NCI-H2171 treated with DMSO at 0.1 percent for 48 hours (cell line): ENCODE measurements around the gene DGKE.
A peak's percentile ranks its signal among the peaks of the same experiment; 100 is the strongest.

Experiments
- DNase-seq: peaks from one replicate; lab custom pipeline; 2025; lab: John Stamatoyannopoulos, UW

DGKE gene

DNA sequence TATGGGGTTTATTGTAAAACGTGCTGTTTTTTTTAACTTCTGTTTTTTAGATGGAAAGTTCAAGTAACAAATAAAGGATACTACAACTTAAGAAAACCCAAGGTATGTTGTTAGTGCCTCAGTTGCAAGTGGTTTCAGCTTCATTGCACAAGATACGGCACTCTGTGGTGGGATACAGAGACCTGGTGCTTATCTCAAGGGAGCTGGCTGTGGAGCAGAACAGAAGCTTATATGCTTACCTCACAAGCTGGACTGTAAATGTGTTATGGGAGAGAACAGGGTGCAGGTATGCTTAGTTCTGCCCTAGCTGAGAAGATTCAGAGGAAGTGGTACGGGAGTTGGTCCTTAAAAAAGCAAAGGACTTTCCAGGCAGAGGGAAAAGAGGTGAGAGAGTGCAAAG, 15.2 kb downstream of the DGKE start:
- DNase-seq = no peak

DNA sequence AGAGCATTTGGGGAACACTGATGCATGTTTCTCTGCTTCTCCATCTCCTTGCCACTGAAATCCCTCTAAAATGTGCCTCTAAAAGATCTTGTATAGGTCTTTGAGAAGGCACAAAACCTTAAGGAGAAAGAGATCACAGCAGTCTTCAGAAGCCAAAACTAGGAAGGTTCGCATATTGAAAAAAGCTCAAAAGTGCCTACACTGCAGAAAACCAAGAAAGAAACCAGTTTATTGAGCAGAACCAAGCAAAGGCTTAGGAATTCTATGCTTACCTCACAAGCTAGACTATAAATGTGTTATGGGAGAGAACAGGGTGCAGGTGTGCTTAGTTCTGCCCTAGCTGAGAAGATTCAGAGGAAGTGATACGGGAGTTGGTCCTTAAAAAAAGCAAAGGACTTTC, 16.6 kb downstream of the DGKE start:
- no peak for DNase-seq

DNA sequence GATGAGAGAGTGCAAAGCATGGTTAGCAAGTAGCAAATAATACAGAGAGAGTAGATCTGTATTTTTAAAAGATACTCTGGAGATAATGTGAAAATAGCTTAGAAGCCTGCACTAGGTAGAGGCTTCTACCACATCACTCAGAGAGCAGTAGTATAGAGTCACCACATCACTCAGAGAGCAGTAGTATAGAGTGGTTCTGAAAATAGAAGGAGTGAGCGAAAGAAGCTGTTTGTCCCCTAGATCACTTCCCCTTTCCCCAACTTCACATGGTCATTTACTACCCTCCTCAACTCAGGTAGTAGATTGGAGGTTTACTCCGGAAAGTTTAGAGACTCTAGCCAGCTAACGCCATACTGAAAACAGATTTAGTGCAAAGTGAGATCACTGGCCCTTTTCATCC, 17.1 kb downstream of the DGKE start:
- no peak for DNase-seq

DNA sequence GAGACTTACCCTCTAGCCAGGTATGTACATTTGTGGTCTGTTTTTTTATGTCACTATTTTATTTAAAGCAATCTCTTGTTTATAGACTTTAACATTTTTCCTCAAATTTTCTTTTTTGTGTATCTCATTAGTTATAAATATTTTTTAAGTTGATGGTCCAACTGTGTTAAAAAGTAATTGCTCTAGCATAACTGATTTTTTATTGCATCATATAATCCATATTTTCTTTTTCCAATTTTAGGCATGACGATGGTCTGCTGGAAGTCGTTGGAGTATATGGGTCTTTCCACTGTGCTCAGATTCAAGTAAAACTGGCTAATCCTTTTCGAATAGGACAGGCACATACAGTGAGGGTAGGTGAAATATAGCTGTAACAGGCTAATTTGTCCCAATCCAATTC, 27.9 kb downstream of the DGKE start:
- DNase-seq = no peak

DNA sequence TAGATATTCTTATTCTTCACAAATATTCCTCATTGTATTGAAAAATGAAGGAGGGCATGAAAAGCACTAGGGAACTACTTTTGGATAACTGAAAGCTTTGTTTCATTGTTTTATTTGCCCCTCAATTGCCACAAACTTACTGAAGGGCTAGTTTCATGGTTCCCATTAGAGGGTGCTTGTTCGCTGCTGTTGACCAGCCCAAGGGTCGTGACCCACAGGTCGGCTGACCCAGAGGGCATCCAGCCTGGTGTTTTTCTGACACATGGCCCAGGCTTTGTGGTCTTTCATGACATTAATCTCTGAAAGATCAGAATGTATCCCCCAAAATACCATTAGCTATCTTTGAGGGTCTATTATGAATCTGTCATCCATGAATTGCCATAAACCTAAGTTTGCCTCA, 30.0 kb downstream of the DGKE start:
- DNase-seq = no peak

DNA sequence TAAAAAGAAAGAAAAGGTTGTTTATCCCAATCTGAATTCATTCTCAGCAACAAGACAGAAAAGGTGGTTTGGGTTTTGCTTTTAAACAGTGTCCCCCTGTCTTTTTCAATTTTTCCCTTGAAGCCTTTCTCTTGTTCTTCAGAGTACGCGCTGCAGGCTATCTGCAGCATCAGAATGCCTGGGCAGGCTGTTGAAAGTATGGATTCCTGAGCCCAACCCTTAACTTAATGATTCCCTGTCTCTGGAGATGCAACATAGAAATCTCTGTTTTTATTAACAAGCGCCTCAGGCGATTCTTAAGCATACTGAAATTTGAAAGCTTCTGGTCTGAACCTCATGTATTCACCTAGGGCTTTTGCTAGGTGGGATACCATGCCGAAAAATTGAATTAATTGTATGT, 32.1 kb downstream of the DGKE start:
- DNase-seq = no peak

DNA sequence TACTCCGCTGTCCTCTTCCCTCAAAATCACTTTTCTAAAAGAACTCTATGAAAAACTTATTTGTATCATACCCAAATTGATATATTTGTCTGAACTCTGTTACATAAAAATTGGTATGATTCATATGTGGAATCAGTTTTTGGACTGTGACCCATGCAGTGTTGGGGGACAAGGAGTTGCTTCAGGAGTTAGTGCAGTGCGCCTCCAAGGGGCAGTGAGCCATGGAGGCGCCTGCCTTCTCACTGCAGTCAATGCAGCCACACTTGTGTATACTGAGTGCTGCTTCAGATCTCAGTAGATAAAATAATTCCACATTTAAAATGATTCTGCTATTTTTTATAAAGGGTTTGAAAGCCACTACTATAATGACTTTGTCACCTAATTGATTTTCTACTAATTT, 32.5 kb downstream of the DGKE start:
- no peak for DNase-seq

DNA sequence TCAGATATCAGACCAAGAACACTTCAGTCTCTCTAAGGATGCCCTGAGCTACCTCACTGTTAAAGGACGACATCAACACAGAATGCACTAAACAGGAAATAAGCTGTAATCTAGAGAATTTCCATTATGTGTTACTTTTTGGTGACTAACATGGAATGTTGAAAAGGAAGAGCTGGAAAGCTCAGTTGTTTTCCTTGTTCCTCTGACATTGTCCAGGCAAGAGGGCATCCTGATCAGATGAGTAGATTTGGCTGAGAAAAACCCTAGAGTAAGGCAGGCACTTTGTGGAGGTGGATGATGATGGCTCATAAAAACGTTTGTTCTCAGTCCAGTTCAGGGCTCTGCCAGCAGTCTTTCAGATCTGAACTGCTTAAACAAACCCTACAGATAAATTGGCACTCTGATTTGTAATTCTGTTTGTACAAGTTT, 34.0 kb downstream of the DGKE start:
- peak; percentile 2 for DNase-seq

DNA sequence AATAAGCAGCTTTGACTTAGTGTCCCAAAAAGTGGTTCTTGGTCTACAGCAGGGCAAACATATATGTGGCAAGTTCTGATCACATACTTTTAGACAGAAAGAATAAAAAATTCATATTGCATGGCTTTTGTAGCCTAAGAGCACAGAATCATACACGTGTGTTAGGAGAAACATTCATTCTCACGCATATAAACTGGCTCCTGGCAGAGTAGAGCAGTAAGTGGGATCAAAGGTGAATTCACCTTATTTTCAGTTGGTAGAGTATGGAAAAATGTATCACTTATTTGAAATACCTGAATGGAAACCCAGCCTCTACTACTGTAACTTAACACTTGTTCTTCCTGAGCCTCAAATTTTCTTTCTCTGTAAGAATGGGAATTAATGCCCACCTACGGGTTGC, 34.8 kb downstream of the DGKE start:
- no peak for DNase-seq

DNA sequence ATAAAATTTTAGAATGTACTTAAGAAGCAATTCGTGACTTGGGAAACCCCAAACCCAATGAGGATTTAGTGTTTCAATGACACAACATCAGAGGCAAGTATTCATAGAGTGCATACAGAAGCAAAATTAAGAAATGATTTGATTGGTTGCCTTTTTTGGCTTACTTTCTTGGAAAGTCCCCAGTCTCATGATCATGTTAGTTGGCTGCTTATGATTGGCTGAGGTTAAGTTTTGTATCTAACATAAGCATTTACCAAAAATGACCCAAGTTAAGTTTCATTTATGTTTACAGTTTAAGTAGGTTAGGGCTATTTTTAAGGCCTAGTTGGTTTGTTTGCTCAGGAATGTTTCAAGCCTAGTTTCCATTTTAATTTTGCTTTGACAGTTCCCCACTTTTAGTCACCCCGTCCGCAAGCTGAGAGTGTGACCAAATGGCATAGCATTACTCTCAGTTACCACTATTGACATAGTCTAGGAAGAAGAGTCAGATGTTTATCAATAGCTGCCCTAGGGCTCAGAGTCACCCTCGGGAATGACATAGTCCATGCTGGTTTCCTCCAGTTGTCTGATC, 36.2 kb downstream of the DGKE start:
- DNase-seq = no peak

DNA sequence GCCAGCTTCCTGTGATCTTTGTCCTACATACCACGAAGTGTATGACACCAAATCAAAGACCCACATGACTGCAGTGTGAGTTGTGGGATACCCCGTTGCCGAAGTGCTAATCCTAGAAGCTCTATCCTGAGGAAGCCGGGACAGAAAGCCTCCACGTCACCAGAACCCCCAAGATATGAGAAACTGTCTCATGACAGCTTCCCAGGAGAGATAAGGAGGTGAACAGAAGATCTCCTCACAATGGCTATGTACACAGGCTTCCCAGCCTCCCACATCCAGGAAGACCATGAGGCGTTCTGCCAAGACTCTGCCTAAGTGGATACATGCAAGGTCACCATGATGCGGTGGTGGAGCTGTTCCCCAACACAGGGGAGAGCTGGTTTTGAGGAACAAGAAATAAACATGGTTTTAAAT, 42.8 kb downstream of the DGKE start:
- DNase-seq = no peak

DNA sequence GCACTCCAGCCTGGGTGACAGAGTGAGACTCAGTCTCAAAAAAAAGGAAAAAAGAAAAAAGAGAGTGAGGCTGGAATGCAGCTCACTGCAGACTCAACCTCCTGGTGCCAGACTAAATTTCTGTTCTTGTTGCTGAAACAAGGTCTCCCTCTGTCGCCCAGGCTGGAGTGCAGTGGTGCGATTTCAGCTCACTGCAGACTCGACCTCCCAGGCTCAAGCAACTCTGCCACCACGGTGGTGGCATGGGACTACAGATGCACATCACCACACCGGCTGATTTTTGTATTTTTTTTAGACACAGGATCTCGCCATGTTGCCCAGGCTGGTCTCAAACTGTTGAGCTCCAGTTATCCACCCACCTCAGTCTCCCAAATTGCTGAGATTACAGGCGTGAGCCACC, 45.3 kb downstream of the DGKE start:
- DNase-seq = no peak

DNA sequence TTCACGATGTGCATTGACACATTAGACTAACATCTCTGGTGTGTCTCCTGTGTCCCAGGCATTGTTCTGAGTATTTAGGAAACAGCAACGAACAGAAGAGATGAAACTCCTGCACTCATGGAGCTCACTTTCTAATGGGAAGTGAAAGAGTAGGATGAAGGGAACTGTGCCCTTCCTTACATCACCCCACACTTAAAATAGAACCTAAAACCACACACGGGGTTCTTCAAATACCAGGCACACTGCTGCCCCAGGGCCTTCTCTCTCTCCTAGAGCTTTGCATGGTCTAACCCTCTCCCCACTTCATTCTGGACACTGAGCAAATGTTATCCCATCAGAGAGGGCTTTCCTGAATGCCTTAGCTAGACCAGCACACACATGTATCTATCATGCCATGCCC, 46.2 kb downstream of the DGKE start:
- DNase-seq = no peak

DNA sequence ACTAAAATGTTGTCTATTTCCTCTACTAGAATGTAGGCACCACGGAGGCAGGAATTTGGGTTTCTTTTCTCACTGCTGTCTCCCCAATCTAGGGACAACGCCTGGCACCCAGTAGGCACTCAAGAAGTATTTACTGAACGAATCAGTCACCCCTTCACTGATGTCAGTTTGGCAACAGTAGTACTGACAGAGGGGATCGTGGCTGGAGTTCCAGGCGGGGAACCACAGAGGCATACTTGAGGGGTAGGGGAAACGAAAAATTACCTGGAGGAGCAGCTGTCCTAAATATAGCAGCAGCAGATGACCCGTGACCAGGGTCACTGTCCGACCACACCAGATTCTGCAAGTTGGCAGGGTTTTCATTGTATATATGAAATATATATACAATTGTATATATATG, 46.6 kb downstream of the DGKE start:
- DNase-seq = no peak

DNA sequence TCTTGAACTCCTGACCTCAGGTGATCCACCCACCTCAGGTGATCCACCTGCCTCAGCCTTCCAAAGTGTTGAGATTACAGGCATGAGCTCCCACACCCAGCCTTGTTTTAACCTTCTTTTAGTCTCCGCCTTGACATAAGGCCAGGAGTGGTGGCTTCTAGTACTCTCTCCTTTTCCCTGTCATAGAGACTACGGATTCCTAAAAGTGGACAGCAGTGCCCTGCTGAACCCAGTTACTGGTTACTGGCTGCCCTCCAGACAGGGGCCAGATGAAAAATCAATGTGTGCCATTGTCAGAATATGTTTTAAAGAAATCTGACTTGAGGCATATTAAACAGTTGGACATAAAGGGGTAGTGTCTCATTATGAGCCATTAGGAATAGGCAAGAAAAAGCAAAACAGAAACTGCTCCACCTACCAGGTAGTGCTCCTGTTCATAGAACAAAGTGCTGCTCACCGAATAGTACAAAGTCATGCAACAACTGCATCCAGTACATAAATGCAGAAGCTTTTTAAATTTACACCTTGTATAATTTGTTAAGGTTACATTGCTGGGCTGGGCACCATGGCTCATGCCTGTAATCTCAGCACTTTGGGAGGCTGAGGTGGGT, 47.8 kb downstream of the DGKE start:
- DNase-seq = no peak

DNA sequence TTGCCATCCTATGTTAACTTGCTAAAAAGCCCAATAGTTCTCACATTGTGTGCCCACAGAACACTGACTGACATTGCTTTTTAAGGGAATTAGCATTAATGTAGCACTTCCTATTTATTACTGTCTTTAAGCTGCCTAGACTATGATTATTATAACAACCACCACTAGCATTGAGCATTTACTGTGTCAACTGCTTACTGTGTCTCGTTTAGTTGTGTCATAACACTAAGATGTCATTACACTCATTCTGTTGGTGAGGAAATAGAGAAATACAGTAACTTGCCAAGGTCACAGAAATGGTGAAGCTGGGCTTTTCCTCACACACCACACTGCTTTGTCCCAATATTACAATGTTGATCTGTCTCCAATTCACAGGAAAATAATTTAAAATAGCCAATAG, 49.7 kb downstream of the DGKE start:
- DNase-seq = no peak

DNA sequence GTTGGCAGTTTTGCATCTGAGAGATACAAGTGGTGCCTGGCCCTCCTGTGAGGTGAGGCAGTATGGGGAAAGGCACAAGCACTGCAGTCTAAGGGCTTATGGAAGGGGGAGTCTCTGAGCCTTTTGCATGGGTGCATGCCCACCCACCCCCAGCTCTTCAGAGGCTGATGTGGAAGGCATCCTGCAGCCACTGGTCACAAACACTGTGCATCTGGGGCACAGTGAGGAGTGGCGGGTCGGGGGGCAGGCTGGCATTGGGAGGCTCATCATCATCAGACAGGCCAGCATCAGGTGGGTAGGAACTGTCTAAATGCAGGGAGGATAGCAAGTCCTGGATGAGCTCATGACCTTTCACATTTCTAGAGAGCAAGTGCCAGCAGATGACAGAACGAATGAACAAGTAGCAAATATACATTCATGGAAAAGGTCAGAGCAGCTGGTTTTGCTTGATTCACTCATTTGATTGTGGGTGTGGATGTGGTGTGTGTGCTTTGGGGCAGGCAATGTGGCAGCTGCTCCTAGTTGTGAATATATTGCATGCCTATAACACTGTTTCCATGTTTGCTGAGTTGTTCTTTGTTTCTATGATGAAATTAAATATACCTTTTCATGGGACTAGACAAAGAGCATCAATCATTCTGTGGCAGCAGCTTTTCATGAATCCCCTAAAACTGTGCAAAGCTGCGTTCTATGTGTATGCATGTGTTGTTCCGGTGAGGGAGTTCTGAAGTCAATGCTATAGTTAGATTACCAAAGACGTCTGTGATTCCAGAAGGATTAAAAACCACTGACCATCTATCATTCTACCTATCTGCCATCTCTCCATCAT, 50.7 kb downstream of the DGKE start:
- no peak for DNase-seq

DNA sequence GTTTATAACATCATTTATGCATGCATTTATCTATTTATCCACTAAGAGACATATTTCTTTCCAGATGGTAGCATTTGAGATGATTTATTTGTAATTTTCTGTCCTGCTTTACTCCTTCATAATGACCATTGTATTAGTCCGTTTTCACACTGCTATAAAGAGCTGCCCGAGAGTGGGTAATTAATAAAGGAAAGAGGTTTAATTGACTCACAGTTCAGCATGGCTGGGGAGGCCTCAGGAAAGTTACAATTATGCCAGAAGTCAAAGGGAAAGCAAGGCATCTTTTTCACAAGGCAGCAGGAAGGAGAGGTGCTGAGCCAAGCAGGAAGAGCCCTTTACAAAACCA, 51.3 kb downstream of the DGKE start:
- no peak for DNase-seq

DNA sequence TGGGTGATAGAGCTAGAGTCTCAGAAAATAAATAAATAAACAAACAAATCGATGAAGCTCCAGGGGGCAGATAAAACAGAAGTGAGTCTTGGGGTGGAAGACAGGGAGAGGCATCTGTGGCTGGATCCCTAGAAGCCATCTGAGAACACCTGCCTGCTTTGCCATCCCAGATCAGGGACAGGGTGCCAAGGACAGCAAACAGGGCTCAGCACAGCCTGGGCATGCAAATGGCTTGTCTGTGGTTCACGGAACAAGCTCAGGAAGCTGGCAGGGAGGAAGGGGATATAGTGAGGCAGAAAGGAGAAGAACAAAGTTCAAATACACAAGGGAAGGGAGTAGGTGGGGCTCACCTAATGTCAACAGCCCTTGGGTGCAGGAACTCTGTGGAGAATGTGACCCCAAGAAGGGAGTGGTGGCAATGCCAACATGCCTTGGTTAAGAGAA, 52.4 kb downstream of the DGKE start:
- no peak for DNase-seq

DNA sequence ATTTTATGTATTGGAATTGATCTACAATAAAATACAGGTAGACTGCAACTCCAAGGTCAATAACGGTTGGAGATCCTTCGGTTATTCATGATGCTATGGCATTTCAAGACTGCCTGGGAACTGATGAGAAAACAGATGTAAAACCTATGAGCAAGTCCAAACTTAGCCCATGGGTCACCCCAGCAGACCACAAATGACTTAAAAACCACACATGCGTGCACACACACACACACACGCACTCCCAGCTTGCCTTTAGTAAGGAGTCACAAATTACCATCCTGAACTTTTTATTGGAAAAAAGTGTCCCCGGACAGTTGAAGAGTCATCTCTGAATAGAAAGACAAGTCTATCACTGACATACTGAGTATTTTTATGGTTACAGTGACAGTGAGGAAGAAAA, 53.2 kb downstream of the DGKE start:
- DNase-seq = no peak

DNA sequence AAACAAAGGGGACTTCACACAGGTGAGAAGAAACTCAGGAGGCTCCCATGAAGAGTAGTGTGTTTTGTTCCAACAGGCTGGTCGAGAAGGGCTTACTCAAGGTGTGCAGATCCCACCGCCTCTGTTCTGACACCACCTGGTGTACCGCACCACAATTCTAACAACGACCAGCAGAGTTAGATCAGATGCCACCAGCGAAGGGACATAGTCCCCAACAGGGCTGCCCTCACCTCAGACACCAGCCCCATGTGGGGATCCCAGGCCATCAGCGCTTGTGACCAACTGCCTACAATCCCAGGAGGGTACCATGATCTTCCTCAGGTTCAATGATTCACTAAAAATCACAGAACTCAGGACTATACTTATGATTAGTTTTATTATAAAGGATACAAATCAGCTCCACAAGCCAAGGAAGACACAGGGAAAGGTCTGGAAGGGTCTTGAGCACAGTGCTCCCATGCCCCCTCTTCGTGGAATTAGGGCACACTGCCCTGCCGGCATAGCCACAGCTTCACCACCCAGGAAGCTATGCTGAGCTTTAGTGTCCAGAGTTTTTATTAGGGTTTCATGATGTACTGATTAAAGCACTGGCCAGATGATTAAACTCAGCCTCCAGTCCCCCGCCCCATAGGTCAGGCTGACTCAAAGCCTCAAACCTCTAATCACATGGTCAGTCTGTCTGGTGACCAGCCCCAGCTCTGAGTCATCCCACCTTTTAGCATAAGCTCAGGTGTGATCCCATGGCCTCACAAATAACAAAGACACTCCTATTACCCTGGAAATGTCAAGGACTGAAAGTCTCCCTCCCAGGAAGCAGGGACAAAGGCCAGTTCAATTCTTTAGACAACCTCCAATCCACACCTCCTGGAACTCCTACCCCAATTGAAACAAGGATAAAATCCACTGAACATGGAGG, 53.9 kb downstream of the DGKE start:
- no peak for DNase-seq

DNA sequence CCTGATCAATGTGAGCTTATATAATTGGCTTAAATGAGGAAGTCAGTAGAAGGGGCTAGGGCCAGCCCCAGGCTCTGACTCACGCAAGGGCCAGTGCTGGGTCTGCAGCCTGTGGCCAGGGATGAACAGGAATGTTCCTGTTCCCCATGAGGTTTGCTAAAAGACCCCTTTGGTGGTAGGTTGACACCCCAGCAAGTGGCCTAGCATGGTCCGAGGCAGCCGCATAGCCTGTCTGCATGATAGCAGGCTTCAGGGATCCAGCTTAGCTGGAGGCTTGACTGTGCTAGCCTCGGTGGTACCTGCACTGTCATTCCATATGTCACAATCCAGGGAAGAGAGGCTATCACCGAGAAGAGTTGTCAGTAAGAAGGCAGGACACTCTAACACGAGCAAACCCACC, 56.4 kb downstream of the DGKE start:
- no peak for DNase-seq
